HepG2 (cell line): ENCODE results near the gene SEPTIN12. TPM values are rescaled to one million over a fixed set of nuclear protein-coding genes. Genes with fewer than 3 reads are reported as not detected.
A peak's percentile ranks its signal among the peaks of the same experiment; 100 is the strongest.

Source experiments
- ATRX ChIP-seq: sonication (generic); formaldehyde crosslinking; IDR thresholded peaks from 2 replicates; pipeline ENCODE4 v1.4.0; 2020; ENCODE audit warnings: missing genetic modification reagents, borderline replicate concordance
- GATAD1 ChIP-seq: IDR thresholded peaks from 2 replicates; pipeline ENCODE4 v1.6.1; 2016; ENCODE audit warnings: missing genetic modification reagents, missing compliant biosample characterization
- GPN1 ChIP-seq: sonication (generic); formaldehyde crosslinking; IDR thresholded peaks from 2 replicates; pipeline ENCODE4 v1.5.1; 2020; ENCODE audit warnings: missing genetic modification reagents, borderline replicate concordance
- HOXA5 ChIP-seq: sonication (generic); formaldehyde crosslinking; IDR thresholded peaks from 2 replicates; pipeline ENCODE4 v1.4.0; 2020; ENCODE audit warnings: missing genetic modification reagents
- NKX3-1 ChIP-seq: sonication (generic); formaldehyde crosslinking; IDR thresholded peaks from 2 replicates; pipeline ENCODE4 v1.5.0; 2020; ENCODE audit warnings: missing genetic modification reagents
- PRMT3 ChIP-seq: sonication (generic); formaldehyde crosslinking; IDR thresholded peaks from 2 replicates; pipeline ENCODE4 v1.8.1; 2022; ENCODE audit warnings: low read depth, mild to moderate bottlenecking, moderate library complexity, missing genetic modification reagents, borderline replicate concordance
- RCOR2 ChIP-seq: IDR thresholded peaks from 2 replicates; pipeline ENCODE4 v1.6.1; 2016; ENCODE audit warnings: missing biosample characterization, missing genetic modification reagents
- RXRB ChIP-seq: IDR thresholded peaks from 2 replicates; pipeline ENCODE4 v1.6.1; 2016; ENCODE audit warnings: borderline replicate concordance, missing genetic modification reagents, missing compliant biosample characterization
- SIX1 ChIP-seq: sonication (generic); formaldehyde crosslinking; IDR thresholded peaks from 2 replicates; pipeline ENCODE4 v1.4.0; 2020; ENCODE audit warnings: missing genetic modification reagents, borderline replicate concordance
- STAG1 ChIP-seq: sonication (generic); formaldehyde crosslinking; IDR thresholded peaks from 2 replicates; pipeline ENCODE4 v1.4.0; 2020; ENCODE audit warnings: missing genetic modification reagents
- TBL1XR1 ChIP-seq: fragments of 150-350 bp; IDR thresholded peaks from 2 replicates; pipeline ENCODE4 v1.6.1; 2014; ENCODE audit warnings: borderline replicate concordance, low read length; ENCODE audit not compliant: partially characterized antibody
- TGIF2 ChIP-seq: IDR thresholded peaks from 2 replicates; pipeline ENCODE4 v1.6.1; 2016; ENCODE audit warnings: control low read depth, missing compliant biosample characterization
- UBTF ChIP-seq: sonication (generic); formaldehyde crosslinking; IDR thresholded peaks from 2 replicates; pipeline ENCODE4 v1.4.0; 2020; ENCODE audit warnings: mild to moderate bottlenecking, missing genetic modification reagents
- ZBTB43 ChIP-seq: sonication (generic); formaldehyde crosslinking; conservative IDR thresholded peaks from 2 replicates; pipeline ENCODE4 v1.4.0; 2020; ENCODE audit warnings: missing genetic modification reagents
- ZFP90 ChIP-seq: sonication (generic); formaldehyde crosslinking; IDR thresholded peaks from 2 replicates; pipeline ENCODE4 v1.8.0; 2022; ENCODE audit warnings: missing genetic modification reagents, mild to moderate bottlenecking, inconsistent platforms, borderline replicate concordance
- ZMYM2 ChIP-seq: sonication (generic); formaldehyde crosslinking; IDR thresholded peaks from 2 replicates; pipeline ENCODE4 v1.8.0; 2022; ENCODE audit warnings: mild to moderate bottlenecking, missing genetic modification reagents
- ZNF138 ChIP-seq: sonication (generic); formaldehyde crosslinking; IDR thresholded peaks from 2 replicates; pipeline ENCODE4 v1.5.0; 2020; ENCODE audit warnings: mild to moderate bottlenecking, low read depth, missing genetic modification reagents
- ZNF143 ChIP-seq: sonication (generic); formaldehyde crosslinking; IDR thresholded peaks from 2 replicates; pipeline ENCODE4 v1.4.0; 2020; ENCODE audit warnings: missing genetic modification reagents
- ZNF350 ChIP-seq: sonication (generic); formaldehyde crosslinking; IDR thresholded peaks from 2 replicates; pipeline ENCODE4 v1.4.0; 2020; ENCODE audit warnings: mild to moderate bottlenecking, low read depth, missing genetic modification reagents, borderline replicate concordance
- ZNF556 ChIP-seq: sonication (generic); formaldehyde crosslinking; IDR thresholded peaks from 2 replicates; pipeline ENCODE4 v1.4.0; 2020; ENCODE audit warnings: mild to moderate bottlenecking, missing genetic modification reagents, borderline replicate concordance
- ZNF564 ChIP-seq: sonication (generic); formaldehyde crosslinking; IDR thresholded peaks from 2 replicates; pipeline ENCODE4 v1.8.1; 2023; ENCODE audit warnings: mild to moderate bottlenecking, missing genetic modification reagents
- ZNF616 ChIP-seq: sonication (generic); formaldehyde crosslinking; IDR thresholded peaks from 2 replicates; pipeline ENCODE4 v1.5.0; 2020; ENCODE audit warnings: low read depth, mild to moderate bottlenecking, missing genetic modification reagents
- ZNF629 ChIP-seq: sonication (generic); formaldehyde crosslinking; conservative IDR thresholded peaks from 2 replicates; pipeline ENCODE4 v1.5.0; 2020; ENCODE audit warnings: missing genetic modification reagents
- ZNF691 ChIP-seq: sonication (generic); formaldehyde crosslinking; IDR thresholded peaks from 2 replicates; pipeline ENCODE4 v1.4.0; 2020; ENCODE audit warnings: missing genetic modification reagents, low read depth, mild to moderate bottlenecking, borderline replicate concordance
- ZNF780A ChIP-seq: sonication (generic); formaldehyde crosslinking; IDR thresholded peaks from 2 replicates; pipeline ENCODE4 v1.8.0; 2022; ENCODE audit warnings: mild to moderate bottlenecking, missing genetic modification reagents, moderate library complexity
- ZNF792 ChIP-seq: IDR thresholded peaks from 2 replicates; pipeline ENCODE4 v1.6.1; 2016
- ZNF841 ChIP-seq: sonication (generic); formaldehyde crosslinking; IDR thresholded peaks from 2 replicates; pipeline ENCODE4 v1.8.1; 2023; ENCODE audit warnings: missing genetic modification reagents, borderline replicate concordance
- polyA plus RNA-seq, 8 experiments: library from polyadenylated mRNA; depleted of rRNA in 3 of 8; stranded (reverse) in 7 of 8; unstranded in 1 of 8; fragments of >200 nt; fragmentation: Illumina TruSeq in 4 of 8; extraction: Trizol in 4 of 8; gene quantifications; 2 replicates each; pipeline versions ENCODE4 v1.2.1 to v1.2.3, GENCODE V29; 2011 to 2016; ENCODE audit warnings: low read depth in 4 of 8, missing spikeins in 1 of 8, mixed read lengths in 1 of 8; ENCODE audit not compliant: insufficient read depth in 1 of 8
- total RNA-seq, 5 experiments: library from RNA; depleted of rRNA; stranded (reverse); fragments of >200 nt; fragmentation: Illumina TruSeq; extraction: Trizol; gene quantifications; 2 replicates each; pipeline ENCODE4 v1.2.3, GENCODE V29; 2016; ENCODE audit warnings: low read depth in 1 of 5

Gene SEPTIN12
- total and polyA plus RNA-seq, 2 of the 13 experiments (the other 11 are each of a cell fraction or from before 2014, with no cell fraction given), result 0.22 TPM; not detected in 1

- TF ChIP-seq PRMT3 (CRISPR knock-in tag), result no peak
- no peak for TF ChIP-seq STAG1 (CRISPR knock-in tag)
- peak; percentile 60; the same call in 1 of the 2 replicates for TF ChIP-seq ZNF564 (CRISPR knock-in tag)
- peak; percentile 93 for TF ChIP-seq ZMYM2 (CRISPR knock-in tag)
- TF ChIP-seq ZNF780A, result 0 out of 2 replicates have a peak, but pooled peaks have one; percentile 13
- TF ChIP-seq ATRX (CRISPR knock-in tag), result no peak
- TF ChIP-seq ZNF138 (CRISPR knock-in tag), result peak; percentile 29; the same call in 1 of the 2 replicates
- TF ChIP-seq ZNF691 (CRISPR knock-in tag), result peak; percentile 22; the same call in 1 of the 2 replicates
- TF ChIP-seq TBL1XR1, result peak; percentile 51
- peak; percentile 81 for TF ChIP-seq UBTF
- no peak for TF ChIP-seq ZNF616 (CRISPR knock-in tag)
- no peak; the same call in 1 of the 2 replicates for TF ChIP-seq ZBTB43 (CRISPR knock-in tag)
- TF ChIP-seq ZNF841 (CRISPR knock-in tag), result no peak
- no peak; the same call in 1 of the 2 replicates for TF ChIP-seq NKX3-1 (CRISPR knock-in tag)
- peak; percentile 60; the same call in 1 of the 2 replicates for TF ChIP-seq TGIF2 (CRISPR knock-in tag)
- 0 out of 2 replicates have a peak, but pooled peaks have one; percentile 48 for TF ChIP-seq GPN1 (CRISPR knock-in tag)
- TF ChIP-seq ZFP90, result peak; percentile 43; the same call in 1 of the 2 replicates
- TF ChIP-seq RXRB (CRISPR knock-in tag), result peak; percentile 69
- TF ChIP-seq ZNF350 (CRISPR knock-in tag), result peak; percentile 46; the same call in 1 of the 2 replicates
- peak; percentile 90 for TF ChIP-seq HOXA5 (CRISPR knock-in tag)
- TF ChIP-seq ZNF629, result peak; percentile 10; the same call in 1 of the 2 replicates
- TF ChIP-seq GATAD1, result peak; percentile 92
- peak; percentile 71 for TF ChIP-seq ZNF556 (CRISPR knock-in tag)
- no peak for TF ChIP-seq SIX1 (CRISPR knock-in tag)
- peak; percentile 42; the same call in 1 of the 2 replicates for TF ChIP-seq ZNF792 (CRISPR knock-in tag)
- 0 out of 2 replicates have a peak, but pooled peaks have one; percentile 47 for TF ChIP-seq RCOR2 (CRISPR knock-in tag)
- TF ChIP-seq ZNF143 (CRISPR knock-in tag), result peak; percentile 98
These were observed 21.1 kb downstream of the SEPTIN12 start, which contains the start of gene ZNF500 (continued) for GRCh38 chr16:4766875-4767628.
